Heart left ventricle (tissue), 13 donors: ENCODE results near the gene EPB41.

Experiments
- CTCF ChIP-seq, 12 donors: fragments of 200-600 bp; sonication (generic) in 4 of 12; IDR thresholded peaks; one replicate each; pipeline versions ENCODE4 v1.5.0 to v1.8.0; 2018 to 2022; ENCODE audit warnings: antibody characterized with exemption in 12 of 12, mild to moderate bottlenecking in 5 of 12
- POLR2A ChIP-seq, 2 donors: fragments of 450-650 bp; IDR thresholded peaks; one replicate each; pipeline ENCODE4 v1.6.1; 2017; ENCODE audit warnings: antibody characterized with exemption in 2 of 2, mild to moderate bottlenecking in 2 of 2, moderate library complexity in 2 of 2
- donor health status: ischemic (EF 13 %, LVEDD 7.1; RV severe dilation, severe dysfunction).
- donor health status: DM: no; HTN: yes; CAD: no.
- donor health status: DM: no; HTN: no; CAD: no.
- donor health status: ischemic (EF 25% LVEDD 6.9; RV normal size, moderate dysfunction).
- donor health status: ischemic (EF 25% LVEDD 5.7; RV mildly dilated, moderate dysfunction).
- donor health status: ischemic (EF 35%, LVEDD 5.7; RV mildly dilated, moderate dysfunction).
- donor health status: nonischemic (EF 11% LVEDD 7.7; RV severe dilation, severe dysfunction).
- donor health status: DM: yes; HTN: yes; CAD: no.
- donor health status: PGD.
- donor health status: ischemic (EF 29% LVEDD 5.4; RV normal size, mild dysfunction).
- donor health status: nonischemic (EF 23%, LVEDD 6.1; RV moderate dilation, normal function).

DNA sequence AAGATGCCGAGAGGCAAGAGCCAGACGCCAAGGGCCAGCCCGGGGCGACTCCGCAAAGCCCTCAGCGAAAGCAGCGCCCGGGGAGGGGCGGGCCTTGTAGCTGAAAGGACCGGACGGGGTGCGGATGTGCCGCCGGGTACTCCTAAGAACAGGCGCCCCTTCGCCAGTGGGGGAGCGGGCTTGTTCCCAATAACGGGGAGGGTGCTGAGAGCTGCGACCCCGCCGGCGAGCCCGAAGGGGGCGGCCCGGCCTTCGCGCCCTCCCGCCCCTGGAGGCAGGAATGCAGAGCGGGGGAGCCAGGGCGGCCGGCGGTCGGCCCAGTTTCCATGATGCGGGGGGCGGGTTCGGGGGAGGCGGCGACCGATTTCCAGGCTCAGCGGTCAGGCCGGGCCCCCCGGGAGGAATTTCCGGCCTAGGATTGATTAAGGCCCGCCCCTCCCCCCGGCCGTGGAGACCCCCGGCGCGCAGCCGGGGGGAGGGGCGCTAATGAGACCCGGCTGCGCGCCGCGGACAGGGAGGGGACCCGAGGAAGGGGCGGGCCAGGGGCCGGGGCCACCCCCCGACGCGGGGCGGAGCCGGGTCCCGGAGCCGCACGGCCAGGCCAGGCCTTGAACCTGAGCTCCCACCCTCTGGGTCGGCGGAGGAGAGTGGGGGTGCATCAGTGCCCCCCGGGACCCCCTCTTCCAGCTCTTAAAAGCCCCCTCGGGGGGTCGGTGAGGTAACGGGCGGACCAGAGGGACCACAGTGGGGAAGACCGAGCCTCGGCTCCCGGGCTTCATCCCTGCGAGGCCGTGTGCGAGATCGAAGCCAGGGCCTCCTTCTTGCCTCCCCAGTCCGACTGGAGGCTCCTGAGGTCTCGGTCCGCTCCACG is 210.2 kb downstream of the EPB41 start:
- TF ChIP-seq POLR2A (IDR thresholded peaks at IDR 0.05): peak in 1 of 2 donors; percentile 42
- TF ChIP-seq CTCF (IDR thresholded peaks at IDR 0.05): peak; percentile 24 to 77 (median 70)
